Endothelial cell of umbilical vein (primary cell): Measurements from ENCODE around the gene PSMC3. TPM values are rescaled to one million over a fixed set of nuclear protein-coding genes. Genes with fewer than 3 reads are reported as not detected.

ENCODE experiments used
- BruUV-seq: library from RNA; stranded (reverse); fragments of 400-500 nt; replicated peaks from 2 replicates; lab custom pipeline; 2021; lab: Mats Ljungman, UMichigan
- CTCF ChIA-PET: fragments of 300-600, 350-600 bp; sonication (Branson Sonifier 250); formaldehyde crosslinking; loops from one replicate; lab custom pipeline; 2021; ENCODE audit warnings: antibody characterized with exemption, inconsistent platforms; lab: Charles Lee
- POLR2A ChIA-PET: fragments of 300-600, 350-600 bp; sonication (Branson Sonifier 250); formaldehyde crosslinking; loops from one replicate; lab custom pipeline; 2021; ENCODE audit warnings: antibody characterized with exemption, inconsistent platforms; lab: Charles Lee
- DNase-seq: peaks from one replicate; pipeline ENCODE4 v3.0.0-alpha.2; 2011; ENCODE audit warnings: low read depth, low spot score
- FAIRE-seq: peaks from 2 replicates; lab custom pipeline; 2011; peaks lifted over from hg19 to GRCh38; lab: Jason Lieb, UNC
- H2AFZ ChIP-seq: 2 replicates; pipeline ENCODE4 v1.6.0; 2012; ENCODE audit warnings: low read depth, low read length, control low read depth, inconsistent platforms
- H3K27ac ChIP-seq: 2 replicates; pipeline ENCODE4 v1.5.1; 2011; ENCODE audit warnings: low read depth, mild to moderate bottlenecking, control low read depth, low read length, moderate library complexity; ENCODE audit not compliant: insufficient read depth
- H3K27me3 ChIP-seq, 2 experiments: 2 replicates each; pipeline versions ENCODE4 v1.6.0 to v1.6.1; 2011; ENCODE audit warnings: low read length in 2 of 2, mixed read lengths in 1 of 2; ENCODE audit not compliant: control insufficient read depth in 2 of 2, insufficient read depth in 2 of 2
- H3K36me3 ChIP-seq, 2 experiments: 2 replicates in 1 of 2; 3 replicates in 1 of 2; pipeline ENCODE4 v1.5.1; 2011; ENCODE audit warnings: low read length in 2 of 2, mild to moderate bottlenecking in 1 of 2, moderate library complexity in 1 of 2; ENCODE audit not compliant: control insufficient read depth in 2 of 2, insufficient read depth in 2 of 2; ENCODE audit errors: extremely low read depth in 1 of 2
- H3K4me1 ChIP-seq: 3 replicates; pipeline ENCODE4 v1.5.1; 2011; ENCODE audit warnings: mild to moderate bottlenecking, low read length; ENCODE audit not compliant: control insufficient read depth, insufficient read depth; ENCODE audit errors: extremely low read depth
- H3K4me2 ChIP-seq: 2 replicates; pipeline ENCODE4 v1.6.1; 2011; ENCODE audit warnings: low read length, control low read depth, mixed read lengths; ENCODE audit not compliant: insufficient read depth
- H3K4me3 ChIP-seq, 3 experiments: fragments of 200-600 bp in 1 of 3; sonication (generic), shearing (Covaris generic) in 1 of 3; replicated peaks in 1 of 3; 2 replicates each; pipeline ENCODE4 v1.5.1; 2011 to 2016; ENCODE audit warnings: control low read depth in 3 of 3, low read length in 3 of 3, mild to moderate bottlenecking in 2 of 3, inconsistent platforms in 1 of 3, low read depth in 1 of 3, moderate library complexity in 1 of 3; ENCODE audit not compliant: insufficient read depth in 1 of 3
- H3K79me2 ChIP-seq: 2 replicates; pipeline ENCODE4 v1.6.0; 2012; ENCODE audit warnings: low read length, inconsistent platforms; ENCODE audit not compliant: control insufficient read depth, insufficient read depth
- H3K9ac ChIP-seq: replicated peaks from 2 replicates; pipeline ENCODE3; 2011; ENCODE audit warnings: low read length, control low read depth; ENCODE audit not compliant: insufficient read depth; ENCODE audit errors: extremely low read depth
- H3K9me1 ChIP-seq: replicated peaks from 3 replicates; pipeline ENCODE4 v1.6.0; 2011; ENCODE audit warnings: mild to moderate bottlenecking, low read length; ENCODE audit not compliant: control insufficient read depth, insufficient read depth; ENCODE audit errors: extremely low read depth
- H3K9me3 ChIP-seq: replicated peaks from 2 replicates; pipeline ENCODE4 v1.5.1; 2012; ENCODE audit warnings: low read length, inconsistent platforms; ENCODE audit not compliant: control insufficient read depth, insufficient read depth
- H4K20me1 ChIP-seq: replicated peaks from 2 replicates; pipeline ENCODE3; 2011; ENCODE audit warnings: mild to moderate bottlenecking, low read length; ENCODE audit not compliant: control insufficient read depth, insufficient read depth; ENCODE audit errors: extremely low read depth
- EZH2 ChIP-seq: IDR thresholded peaks from 2 replicates; pipeline ENCODE4 v1.6.1; 2012; ENCODE audit warnings: borderline replicate concordance, low read depth, mild to moderate bottlenecking, moderate library complexity, low read length, inconsistent platforms; ENCODE audit not compliant: severe bottlenecking
- FOS ChIP-seq: IDR thresholded peaks from 2 replicates; pipeline ENCODE4 v1.6.1; 2011; ENCODE audit warnings: mild to moderate bottlenecking, low read length, moderate library complexity, borderline replicate concordance; ENCODE audit not compliant: insufficient read depth
- GATA2 ChIP-seq: IDR thresholded peaks from 2 replicates; pipeline ENCODE4 v1.7.0; 2011; ENCODE audit warnings: low read depth, mild to moderate bottlenecking, moderate library complexity, mixed read lengths, low read length; ENCODE audit not compliant: insufficient read length, insufficient read depth
- JUN ChIP-seq: IDR thresholded peaks from 2 replicates; pipeline ENCODE4 v1.6.1; 2011; ENCODE audit warnings: borderline replicate concordance, low read depth; ENCODE audit not compliant: insufficient read length, insufficient read depth
- MYC ChIP-seq: IDR thresholded peaks from one replicate; pipeline ENCODE4 v1.6.1; 2011; ENCODE audit warnings: mild to moderate bottlenecking, low read depth, low read length
- POLR2A ChIP-seq: IDR thresholded peaks from 2 replicates; pipeline ENCODE4 v1.6.1; 2012; ENCODE audit warnings: low read depth, mild to moderate bottlenecking, control low read depth, low read length
- POLR2AphosphoS5 ChIP-seq: IDR thresholded peaks from 2 replicates; pipeline ENCODE4 v1.6.1; 2012; ENCODE audit warnings: low read depth, mild to moderate bottlenecking, control low read depth, low read length, moderate library complexity; ENCODE audit not compliant: insufficient read depth
- dilution Hi-C: fragments of 300-500 bp; cut with MboI; formaldehyde crosslinking; loops from one replicate; pipeline ENCODE4 v1.15.0; 2019; ENCODE audit warnings: low sequenced_read_pairs; ENCODE audit not compliant: extremely low pct_ligation_motif_present
- intact Hi-C: fragments of 100-400 bp; cut with micrococcal nuclease; formaldehyde crosslinking; loops from one replicate; pipeline ENCODE4 v1.10.0; 2022
- polyA plus RNA-seq, 4 experiments: library from polyadenylated mRNA; depleted of rRNA in 3 of 4; stranded (reverse) in 3 of 4; unstranded in 1 of 4; fragments of >200 nt; gene quantifications; 2 replicates each; pipeline versions ENCODE4 v1.2.1 to v1.2.3, GENCODE V29; 2011 to 2012; ENCODE audit warnings: missing spikeins in 1 of 4
- total RNA-seq: library from RNA; stranded (reverse); gene quantifications from 2 replicates; pipeline ENCODE4 v1.2.3, GENCODE V29; 2021
- TF ChIP-seq, protein P1 (sequence below): IDR thresholded peaks from 2 replicates; pipeline ENCODE4 v1.6.1; 2011; ENCODE audit not compliant: insufficient read depth, insufficient read length
- TF ChIP-seq, protein P2 (sequence below), 2 donors: IDR thresholded peaks; 1 replicate in 1 of 2; 2 replicates in 1 of 2; pipeline ENCODE4 v1.5.1; 2011; ENCODE audit warnings: low read length in 2 of 2, mild to moderate bottlenecking in 2 of 2, moderate library complexity in 2 of 2, control low read depth in 1 of 2, inconsistent platforms in 1 of 2, low read depth in 1 of 2; ENCODE audit not compliant: insufficient read depth in 1 of 2; ENCODE audit errors: extremely low read depth in 1 of 2

PSMC3 gene
- total and polyA plus RNA-seq, 2 donors (not counting 3 experiments of a cell fraction or from before 2014, with no cell fraction given), result 179 to 203 TPM

DNA sequence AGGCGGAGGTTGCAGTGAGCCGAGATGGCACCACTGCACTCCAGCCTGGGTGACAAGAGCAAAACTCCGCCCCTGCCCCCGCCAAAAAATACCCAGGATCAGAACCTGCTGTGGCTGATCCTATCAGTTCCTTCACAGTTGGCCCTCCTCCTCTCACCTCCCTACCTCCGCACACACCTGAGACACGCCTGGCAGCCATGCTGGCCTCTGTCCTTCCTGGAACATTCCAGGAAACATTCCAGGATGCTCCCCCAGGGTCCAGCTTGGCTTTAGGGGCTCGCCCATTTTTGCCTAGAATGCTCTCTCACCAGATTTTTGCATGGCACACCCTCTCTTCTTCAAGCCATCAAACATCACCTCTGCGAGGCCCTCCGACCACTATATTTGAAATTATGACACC, 20.6 kb upstream of the PSMC3 start:
- POLR2A ChIA-PET, result no interaction called here
- Histone ChIP-seq H4K20me1 (no peaks in the 10 kb centered on the region), H3K79me2 (no peaks in the 10 kb centered on the region), H3K36me3 (peaks cover 0 to 2% of the 10 kb centered on the region in 2 experiments), H3K9me3 (no peaks in the 10 kb centered on the region), H2AFZ (no peak overlapping the region), H3K4me1 (no peaks in the 10 kb centered on the region), H3K9ac (no peak overlapping the region), H3K9me1 (no peaks in the 10 kb centered on the region), H3K4me3 (no peak overlapping the region), H3K4me2 (no peak overlapping the region), H3K27me3 (no peaks in the 10 kb centered on the region), H3K27ac (no peak overlapping the region)
- BruUV-seq, result no TSS peak
- FAIRE-seq (no peak), DNase-seq (no peak)
- intact Hi-C loops (no loop called here), dilution Hi-C loops (no loop called here)
- TF ChIP-seq EZH2, result no peak
- TF ChIP-seq, protein P1, sequence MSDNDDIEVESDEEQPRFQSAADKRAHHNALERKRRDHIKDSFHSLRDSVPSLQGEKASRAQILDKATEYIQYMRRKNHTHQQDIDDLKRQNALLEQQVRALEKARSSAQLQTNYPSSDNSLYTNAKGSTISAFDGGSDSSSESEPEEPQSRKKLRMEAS, result no peak
- TF ChIP-seq, protein P2, sequence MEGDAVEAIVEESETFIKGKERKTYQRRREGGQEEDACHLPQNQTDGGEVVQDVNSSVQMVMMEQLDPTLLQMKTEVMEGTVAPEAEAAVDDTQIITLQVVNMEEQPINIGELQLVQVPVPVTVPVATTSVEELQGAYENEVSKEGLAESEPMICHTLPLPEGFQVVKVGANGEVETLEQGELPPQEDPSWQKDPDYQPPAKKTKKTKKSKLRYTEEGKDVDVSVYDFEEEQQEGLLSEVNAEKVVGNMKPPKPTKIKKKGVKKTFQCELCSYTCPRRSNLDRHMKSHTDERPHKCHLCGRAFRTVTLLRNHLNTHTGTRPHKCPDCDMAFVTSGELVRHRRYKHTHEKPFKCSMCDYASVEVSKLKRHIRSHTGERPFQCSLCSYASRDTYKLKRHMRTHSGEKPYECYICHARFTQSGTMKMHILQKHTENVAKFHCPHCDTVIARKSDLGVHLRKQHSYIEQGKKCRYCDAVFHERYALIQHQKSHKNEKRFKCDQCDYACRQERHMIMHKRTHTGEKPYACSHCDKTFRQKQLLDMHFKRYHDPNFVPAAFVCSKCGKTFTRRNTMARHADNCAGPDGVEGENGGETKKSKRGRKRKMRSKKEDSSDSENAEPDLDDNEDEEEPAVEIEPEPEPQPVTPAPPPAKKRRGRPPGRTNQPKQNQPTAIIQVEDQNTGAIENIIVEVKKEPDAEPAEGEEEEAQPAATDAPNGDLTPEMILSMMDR (IDR thresholded peaks at IDR 0.05; ENCODE audit: extremely low read depth in 1 of 2, insufficient read depth in 1 of 2, low read depth in 1 of 2, low read length in 2 of 2), result no peak
- CTCF ChIA-PET, result interaction anchor here (1.5 kb wide), 1 partner anchor 72 kb away, joined by 4 read pairs; no protein-coding TSS in a partner anchor

DNA sequence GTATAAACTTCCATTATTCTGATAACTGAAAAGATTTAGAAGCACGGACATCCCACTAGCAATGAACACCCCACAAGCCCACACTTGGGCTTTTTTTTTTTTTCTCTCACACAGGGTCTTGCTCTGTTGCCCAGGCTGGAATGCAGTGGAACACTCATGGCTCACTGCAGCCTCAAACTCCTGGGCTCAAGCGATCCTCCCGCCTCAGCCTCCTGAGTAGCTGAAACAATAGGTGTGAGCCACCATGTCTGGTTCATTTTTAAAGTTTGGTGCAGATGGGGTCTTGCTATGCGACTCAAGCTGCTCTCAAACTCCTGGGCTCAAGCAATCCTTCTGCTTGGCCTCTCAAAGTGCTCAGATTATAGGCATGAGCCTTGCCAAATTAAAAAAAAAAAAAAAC, 19.6 kb upstream of the PSMC3 start:
- H4K20me1 ChIP-seq, result no peaks in the 10 kb centered on the region
- H3K27ac ChIP-seq, result no peak overlapping the region
- CTCF ChIA-PET, result interaction anchor here (0.8 to 1.8 kb wide), 3 partner anchors 9 to 71 kb away, joined by 3 to 6 read pairs (median 4); no protein-coding TSS in a partner anchor
- no peaks in the 10 kb centered on the region for H3K79me2 ChIP-seq
- dilution Hi-C loops (no loop called here), intact Hi-C loops (no loop called here)
- TF ChIP-seq, protein P1, result no peak
- TF ChIP-seq POLR2AphosphoS5, result no peak
- TF ChIP-seq POLR2A, result no peak
- no peak for TF ChIP-seq MYC
- no peak for TF ChIP-seq FOS
- TF ChIP-seq JUN, result no peak
- TF ChIP-seq GATA2, result no peak
- TF ChIP-seq EZH2, result no peak
- TF ChIP-seq, protein P2 (IDR thresholded peaks at IDR 0.05; ENCODE audit: extremely low read depth in 1 of 2, insufficient read depth in 1 of 2, low read depth in 1 of 2, low read length in 2 of 2), result no peak
- no peaks in the 10 kb centered on the region for H3K9me3 ChIP-seq
- no peak overlapping the region for H3K9ac ChIP-seq
- FAIRE-seq (no peak), DNase-seq (no peak)
- H3K36me3 ChIP-seq, result peaks cover 0 to 2% of the 10 kb centered on the region in 2 experiments
- H3K27me3 ChIP-seq, result no peaks in the 10 kb centered on the region
- no peak overlapping the region for H2AFZ ChIP-seq
- no TSS peak for BruUV-seq
- H3K9me1 ChIP-seq, result no peaks in the 10 kb centered on the region
- POLR2A ChIA-PET, result interaction anchor here (0.6 kb wide), 1 partner anchor 9 kb away, joined by 8 read pairs; no protein-coding TSS in a partner anchor
- no peak overlapping the region for H3K4me3 ChIP-seq
- H3K4me2 ChIP-seq, result no peak overlapping the region
- no peaks in the 10 kb centered on the region for H3K4me1 ChIP-seq
